ENCODE results near the gene APOBEC3B. TPM values are rescaled to one million over a fixed set of nuclear protein-coding genes. Genes with fewer than 3 reads are reported as not detected.
A peak's percentile ranks its signal among the peaks of the same experiment; 100 is the strongest.
"Not testable (repeated sequence)": the region's sequence is repeated elsewhere in the genome, so short reads cannot be mapped to it uniquely, and the experiment has no call there.

Gene APOBEC3B
- total RNA-seq, 2 experiments from 2014 or later: 8.0 to 8.5 TPM

GRCh38 chr22:38970551-38970950, 11.6 kb upstream of the APOBEC3B start:
- POLR2A ChIA-PET: interaction anchor here (1.3 kb wide), 1 partner anchor 17 kb away, joined by 3 read pairs; no protein-coding TSS in a partner anchor
- intact Hi-C loops (cut with DNase I, micrococcal nuclease): no loop called here
- H3K4me3 Mint-ChIP-seq: no peak overlapping the region
- ATAC-seq (no peak), DNase-seq (no peak)
- H3K36me3 Mint-ChIP-seq (ENCODE audit: low read depth): no peaks in the 10 kb centered on the region
- no peaks in the 10 kb centered on the region for H3K9me3 Mint-ChIP-seq (ENCODE audit: low read depth)
- no peak overlapping the region for H3K27ac Mint-ChIP-seq
- H3K4me1 Mint-ChIP-seq: peaks cover 2% of the 10 kb centered on the region
- H3K27me3 Mint-ChIP-seq: peaks cover 10% of the 10 kb centered on the region
- CTCF ChIA-PET: interaction anchor here (0.6 to 2.6 kb wide), 6 partner anchors 9 to 164 kb away, joined by 3 to 10 read pairs (median 3); no protein-coding TSS in a partner anchor

DNA sequence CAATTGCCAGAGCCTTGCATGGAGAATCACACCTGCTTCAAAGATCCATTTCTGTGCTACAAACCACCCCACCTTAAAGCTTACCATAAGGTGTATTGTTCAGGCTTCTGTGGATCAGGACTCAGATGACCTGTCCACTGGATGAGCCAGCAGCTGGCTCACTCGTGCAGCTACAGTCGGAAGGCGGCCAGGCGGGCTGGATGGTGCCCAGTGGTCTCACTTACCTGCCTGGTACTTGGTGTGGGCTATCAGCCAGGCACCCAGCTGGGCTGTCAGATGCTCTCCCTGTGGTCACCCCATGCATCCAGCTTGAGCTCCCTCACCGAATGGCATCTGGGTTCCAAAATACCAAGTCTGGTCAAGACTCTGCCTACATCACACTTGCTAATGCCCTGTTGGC, 10.9 kb upstream of the APOBEC3B start:
- CTCF ChIA-PET: interaction anchor here (0.6 to 2.6 kb wide), 8 partner anchors 8 to 164 kb away, joined by 3 to 10 read pairs (median 3); partner anchors contain the start of gene APOBEC3B
- DNase-seq: no peak
- Mint-ChIP-seq H3K27ac (no peak overlapping the region), H3K4me3 (no peak overlapping the region), H3K4me1 (peaks cover 2% of the 10 kb centered on the region), H3K27me3 (peaks cover 10% of the 10 kb centered on the region), H3K36me3 (ENCODE audit: low read depth) (no peaks in the 10 kb centered on the region), H3K9me3 (ENCODE audit: low read depth) (no peaks in the 10 kb centered on the region)
- POLR2A ChIA-PET: interaction anchor here (1.3 kb wide), 1 partner anchor 17 kb away, joined by 3 read pairs; no protein-coding TSS in a partner anchor
- intact Hi-C loops (cut with DNase I, micrococcal nuclease): no loop called here
- ATAC-seq: no peak

DNA sequence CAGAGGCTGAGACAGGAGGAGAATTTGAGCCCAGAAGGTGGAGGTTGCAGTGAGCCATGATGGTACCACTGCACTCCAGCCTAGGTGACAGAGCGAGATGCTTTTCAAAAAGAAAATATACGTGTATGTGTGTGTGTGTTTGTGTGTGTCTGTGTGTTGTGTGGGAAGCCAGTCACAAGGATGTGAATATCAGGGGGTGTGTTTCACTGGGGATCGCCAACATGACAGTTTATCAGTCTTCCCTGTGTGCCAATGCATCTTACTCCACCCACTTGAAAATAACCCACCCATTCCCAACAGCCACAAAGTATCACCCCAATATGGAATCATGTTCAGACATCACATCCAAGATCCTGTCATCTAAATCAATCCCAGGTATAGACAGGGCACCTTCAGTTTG, 10.4 kb upstream of the APOBEC3B start:
- POLR2A ChIA-PET: interaction anchor here (1.3 kb wide), 1 partner anchor 18 kb away, joined by 3 read pairs; no protein-coding TSS in a partner anchor
- intact Hi-C loops (cut with DNase I, micrococcal nuclease): no loop called here

GRCh38 chr22:38972558-38972957, 9.6 kb upstream of the APOBEC3B start:
- H3K27me3 Mint-ChIP-seq: peaks cover 8% of the 10 kb centered on the region
- POLR2A ChIA-PET: no interaction called here
- DNase-seq (no peak), ATAC-seq (no peak)
- CTCF ChIA-PET: interaction anchor here (0.7 to 1.1 kb wide), 5 partner anchors 20 to 321 kb away, joined by 3 to 6 read pairs (median 3); no protein-coding TSS in a partner anchor
- H3K36me3 Mint-ChIP-seq (ENCODE audit: low read depth): no peaks in the 10 kb centered on the region
- H3K4me3 Mint-ChIP-seq: no peak overlapping the region
- no peak overlapping the region for H3K27ac Mint-ChIP-seq
- H3K9me3 Mint-ChIP-seq (ENCODE audit: low read depth): peaks cover 3% of the 10 kb centered on the region
- peaks cover 3% of the 10 kb centered on the region for H3K4me1 Mint-ChIP-seq
- intact Hi-C loops (cut with DNase I, micrococcal nuclease): no loop called here

More for the DNA sequence above, 10.4 kb upstream of the APOBEC3B start:
- ATAC-seq: no peak
- Mint-ChIP-seq H3K36me3 (ENCODE audit: low read depth) (no peaks in the 10 kb centered on the region), H3K27me3 (peaks cover 9% of the 10 kb centered on the region), H3K27ac (no peak overlapping the region), H3K4me1 (peaks cover 2% of the 10 kb centered on the region), H3K9me3 (ENCODE audit: low read depth) (no peaks in the 10 kb centered on the region), H3K4me3 (no peak overlapping the region)
- CTCF ChIA-PET: interaction anchor here (0.7 to 1.7 kb wide), 3 partner anchors 21 to 322 kb away, joined by 3 to 6 read pairs (median 4); no protein-coding TSS in a partner anchor
- DNase-seq: no peak

DNA sequence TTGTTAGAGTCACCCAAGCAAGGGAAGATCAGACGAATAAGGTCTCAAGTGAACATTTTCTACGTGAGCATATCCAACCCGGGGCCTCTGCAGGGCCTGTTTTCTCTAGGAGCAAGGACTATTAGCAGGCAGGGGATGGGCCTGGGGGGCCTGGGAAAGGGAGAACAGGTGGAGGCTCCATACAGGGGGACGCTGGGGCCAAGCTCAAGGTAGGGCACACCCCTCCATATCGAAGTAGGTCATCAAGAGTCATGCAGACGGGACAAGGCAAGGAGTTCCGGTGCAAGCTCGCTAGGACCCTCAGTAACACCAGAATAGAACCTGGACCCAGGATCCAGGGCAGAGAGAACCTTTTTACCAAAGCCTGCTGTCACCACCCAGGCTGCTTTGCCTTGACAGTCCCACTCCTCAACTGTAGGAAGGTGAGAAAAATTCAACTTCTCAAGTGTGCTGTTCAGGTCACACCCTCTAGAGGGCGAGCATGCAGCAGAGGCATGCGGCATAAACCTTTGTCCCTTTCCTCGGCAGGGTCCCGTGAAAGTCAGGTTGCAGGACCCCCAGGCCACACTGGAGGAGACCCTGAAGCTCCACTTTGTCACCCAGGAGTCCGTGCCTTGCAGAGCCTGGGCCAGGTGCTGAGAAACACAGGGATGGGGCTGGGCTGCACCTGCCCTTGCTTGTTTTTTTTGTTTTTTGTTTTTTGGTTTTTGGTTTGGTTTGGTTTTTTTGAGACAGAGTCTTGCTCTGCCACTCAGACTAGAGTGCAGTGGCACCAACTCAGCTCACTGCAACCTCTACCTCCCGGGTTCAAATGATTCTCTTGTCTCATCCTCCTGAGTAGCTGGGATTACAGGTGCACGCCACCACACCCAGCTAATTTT, 8.6 kb upstream of the APOBEC3B start:
- DNase-seq (peak; percentile 75), ATAC-seq (peak; percentile 94)
- no peaks in the 10 kb centered on the region for H3K36me3 Mint-ChIP-seq (ENCODE audit: low read depth)
- intact Hi-C loops (cut with DNase I, micrococcal nuclease): loop anchor here (1.0 kb wide), 2 partner anchors 30 to 103 kb away; no protein-coding TSS in a partner anchor
- CTCF ChIA-PET: interaction anchor here (0.6 to 1.9 kb wide), 14 partner anchors 8 to 337 kb away, joined by 3 to 16 read pairs (median 4); partner anchors contain the start of gene APOBEC3B
- peaks cover 10% of the 10 kb centered on the region for H3K27me3 Mint-ChIP-seq
- H3K4me3 Mint-ChIP-seq: no peak overlapping the region
- H3K27ac Mint-ChIP-seq: no peak overlapping the region
- peaks cover 3% of the 10 kb centered on the region for H3K9me3 Mint-ChIP-seq (ENCODE audit: low read depth)
- peaks cover 3% of the 10 kb centered on the region for H3K4me1 Mint-ChIP-seq
- POLR2A ChIA-PET: no interaction called here

GRCh38 chr22:38974170-38974825, 7.8 kb upstream of the APOBEC3B start:
- Mint-ChIP-seq H3K4me3 (no peak overlapping the region), H3K27ac (no peak overlapping the region), H3K9me3 (ENCODE audit: low read depth) (peaks cover 3% of the 10 kb centered on the region), H3K36me3 (ENCODE audit: low read depth) (no peaks in the 10 kb centered on the region), H3K27me3 (peaks cover 7% of the 10 kb centered on the region), H3K4me1 (peaks cover 3% of the 10 kb centered on the region)
- CTCF ChIA-PET: interaction anchor here (0.6 to 1.9 kb wide), 12 partner anchors 9 to 336 kb away, joined by 3 to 16 read pairs (median 4); no protein-coding TSS in a partner anchor
- no peak for DNase-seq
- POLR2A ChIA-PET: no interaction called here
- intact Hi-C loops (cut with DNase I, micrococcal nuclease): no loop called here
- no peak for ATAC-seq

- peaks cover 3% of the 10 kb centered on the region for H3K4me1 Mint-ChIP-seq
- intact Hi-C loops (cut with DNase I, micrococcal nuclease): no loop called here
- DNase-seq: no peak
- H3K27me3 Mint-ChIP-seq: peaks cover 7% of the 10 kb centered on the region
- H3K36me3 Mint-ChIP-seq (ENCODE audit: low read depth): no peaks in the 10 kb centered on the region
- CTCF ChIA-PET: interaction anchor here (0.7 to 1.9 kb wide), 5 partner anchors 10 to 327 kb away, joined by 3 to 16 read pairs (median 4); no protein-coding TSS in a partner anchor
- peaks cover 3% of the 10 kb centered on the region for H3K9me3 Mint-ChIP-seq (ENCODE audit: low read depth)
- no peak for ATAC-seq
- H3K4me3 Mint-ChIP-seq: no peak overlapping the region
- POLR2A ChIA-PET: no interaction called here
- no peak overlapping the region for H3K27ac Mint-ChIP-seq
Measured at GRCh38 chr22:38974826-38975175, 7.3 kb upstream of the APOBEC3B start.

- H3K27me3 Mint-ChIP-seq; DNase-seq; intact Hi-C loops (cut with DNase I, micrococcal nuclease); POLR2A ChIA-PET; H3K27ac Mint-ChIP-seq; H3K9me3 Mint-ChIP-seq (ENCODE audit: low read depth); ATAC-seq; H3K36me3 Mint-ChIP-seq (ENCODE audit: low read depth); H3K4me3 Mint-ChIP-seq: not testable (repeated sequence)
- peaks cover 14% of the 10 kb centered on the region for H3K4me1 Mint-ChIP-seq
- CTCF ChIA-PET: interaction anchor here (0.6 kb wide), 1 partner anchor 335 kb away, joined by 3 read pairs; no protein-coding TSS in a partner anchor
Measured at GRCh38 chr22:38977289-38977688, 4.9 kb upstream of the APOBEC3B start.

DNA sequence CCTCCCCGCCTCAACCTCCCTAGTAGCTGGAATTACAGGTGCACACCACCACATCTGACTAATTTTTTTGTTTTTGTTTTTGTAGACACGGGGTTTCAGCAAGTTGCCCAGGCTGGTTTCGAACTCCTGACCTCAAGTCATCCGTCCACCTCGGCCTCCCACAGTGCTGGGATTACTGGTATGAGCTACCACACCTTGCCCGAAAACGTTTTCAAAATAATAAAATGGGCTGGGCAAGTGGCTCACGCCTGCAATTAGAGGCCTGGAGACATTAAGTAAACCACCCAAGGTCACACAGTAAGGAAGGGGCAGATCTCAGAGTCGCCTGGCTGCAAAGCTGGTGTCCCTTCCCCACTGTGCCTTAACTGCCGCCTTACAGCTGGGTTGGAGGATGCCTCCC, 1.6 kb upstream of the APOBEC3B start:
- H3K27me3 Mint-ChIP-seq; intact Hi-C loops (cut with DNase I, micrococcal nuclease); H3K36me3 Mint-ChIP-seq (ENCODE audit: low read depth); DNase-seq; ATAC-seq; H3K27ac Mint-ChIP-seq; POLR2A ChIA-PET; H3K4me3 Mint-ChIP-seq: not testable (repeated sequence)
- CTCF ChIA-PET: interaction anchor here (1.8 to 2.9 kb wide), 2 partner anchors 11 to 23 kb away, joined by 8 to 10 read pairs; no protein-coding TSS in a partner anchor
- Mint-ChIP-seq H3K4me1 (peaks cover 39% of the 10 kb centered on the region), H3K9me3 (ENCODE audit: low read depth) (peaks cover 11% of the 10 kb centered on the region)

DNA sequence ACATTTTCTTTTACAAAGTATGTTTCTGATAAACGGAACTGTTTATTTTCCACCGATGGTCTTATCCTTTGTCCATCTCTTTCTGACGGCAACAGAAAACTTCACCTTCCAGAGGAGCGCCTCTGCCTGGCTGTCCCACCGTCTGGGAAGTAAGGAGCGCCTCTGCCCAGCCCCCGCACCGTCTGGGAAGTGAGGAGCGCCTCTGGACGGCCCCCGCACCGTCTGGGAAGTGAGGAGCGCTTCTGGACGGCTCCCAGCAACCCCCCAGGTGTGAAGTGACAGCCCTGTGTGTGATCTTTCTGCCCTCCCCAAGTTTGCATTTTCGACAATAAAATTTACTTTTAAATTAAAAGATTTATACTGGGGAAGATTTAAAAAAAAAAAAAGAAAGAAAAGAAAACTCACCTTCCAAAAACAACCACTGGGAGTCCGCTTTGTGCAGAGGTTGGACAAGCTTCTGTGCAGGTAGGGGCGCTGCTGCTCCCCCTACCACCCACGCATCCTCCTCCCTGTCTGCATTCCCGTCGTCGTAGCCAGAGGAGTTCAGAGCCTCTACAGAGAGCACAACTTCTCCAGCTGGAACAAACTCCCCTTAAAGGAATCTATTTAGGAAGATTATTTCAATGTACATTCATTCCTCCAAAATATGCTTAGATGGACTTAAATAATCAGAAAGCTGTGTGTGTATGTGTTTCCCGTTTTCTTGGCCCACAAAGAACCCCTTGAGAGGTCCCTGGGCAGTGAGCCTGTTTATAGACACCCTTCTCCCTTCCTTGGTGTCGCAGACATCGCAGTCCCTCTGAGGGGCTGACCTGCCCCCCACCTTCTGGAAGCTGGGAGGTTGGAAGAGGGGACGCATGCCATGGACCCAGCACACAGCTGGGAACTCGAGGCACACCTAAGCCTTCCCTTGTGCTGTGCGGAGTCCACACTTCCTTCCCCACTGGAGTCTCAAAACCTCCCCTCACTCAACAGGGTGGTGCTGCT, 849 bp upstream of the APOBEC3B start:
- ATAC-seq: peak; percentile 1
- ChIA-PET CTCF (interaction anchor here (0.5 to 2.9 kb wide), 7 partner anchors 8 to 223 kb away, joined by 3 to 10 read pairs (median 3); no protein-coding TSS in a partner anchor), POLR2A (interaction anchor here (0.8 to 0.9 kb wide), 2 partner anchors 40 to 338 kb away, joined by 3 to 4 read pairs; partner anchors contain the start of gene RPL3)
- intact Hi-C loops (cut with DNase I, micrococcal nuclease): no loop called here
- Mint-ChIP-seq H3K9me3 (ENCODE audit: low read depth) (peaks cover 11% of the 10 kb centered on the region), H3K4me3 (peak overlapping the region; percentile 55), H3K36me3 (ENCODE audit: low read depth) (peaks cover 10% of the 10 kb centered on the region), H3K4me1 (peaks cover 46% of the 10 kb centered on the region), H3K27me3 (peaks cover 3% of the 10 kb centered on the region), H3K27ac (peak overlapping the region; percentile 74)
- DNase-seq: peak; percentile 49
